ENCODE results near the gene LRG1. TPM values are rescaled to one million over a fixed set of nuclear protein-coding genes. Genes with fewer than 3 reads are reported as not detected.

The LRG1 gene
- total and polyA plus RNA-seq, 4 donors = 57.8 to 1,122 (median 661) TPM

- H3K27ac ChIP-seq (ENCODE audit: low read depth in 1 of 2, low read length in 2 of 2) = no peak overlapping the region
- no peak overlapping the region for H3K4me3 ChIP-seq (ENCODE audit: low read depth in 1 of 3, low read length in 3 of 3)
- no peaks in the 10 kb centered on the region for H3K27me3 ChIP-seq (ENCODE audit: control insufficient read depth in 4 of 4, insufficient read depth in 4 of 4, low read length in 3 of 4)
- no peak overlapping the region for H3K9ac ChIP-seq (ENCODE audit: low read depth in 1 of 2, low read length in 2 of 2)
- 98% methylated on average over 21 of the region's 21 CpGs for WGBS
- no peaks in the 10 kb centered on the region for H3K9me3 ChIP-seq (ENCODE audit: control insufficient read depth in 4 of 4, low read length in 3 of 4)
- TF ChIP-seq TAF1 (conservative IDR thresholded peaks at IDR 0.05) = no peak
- TF ChIP-seq, protein P1, sequence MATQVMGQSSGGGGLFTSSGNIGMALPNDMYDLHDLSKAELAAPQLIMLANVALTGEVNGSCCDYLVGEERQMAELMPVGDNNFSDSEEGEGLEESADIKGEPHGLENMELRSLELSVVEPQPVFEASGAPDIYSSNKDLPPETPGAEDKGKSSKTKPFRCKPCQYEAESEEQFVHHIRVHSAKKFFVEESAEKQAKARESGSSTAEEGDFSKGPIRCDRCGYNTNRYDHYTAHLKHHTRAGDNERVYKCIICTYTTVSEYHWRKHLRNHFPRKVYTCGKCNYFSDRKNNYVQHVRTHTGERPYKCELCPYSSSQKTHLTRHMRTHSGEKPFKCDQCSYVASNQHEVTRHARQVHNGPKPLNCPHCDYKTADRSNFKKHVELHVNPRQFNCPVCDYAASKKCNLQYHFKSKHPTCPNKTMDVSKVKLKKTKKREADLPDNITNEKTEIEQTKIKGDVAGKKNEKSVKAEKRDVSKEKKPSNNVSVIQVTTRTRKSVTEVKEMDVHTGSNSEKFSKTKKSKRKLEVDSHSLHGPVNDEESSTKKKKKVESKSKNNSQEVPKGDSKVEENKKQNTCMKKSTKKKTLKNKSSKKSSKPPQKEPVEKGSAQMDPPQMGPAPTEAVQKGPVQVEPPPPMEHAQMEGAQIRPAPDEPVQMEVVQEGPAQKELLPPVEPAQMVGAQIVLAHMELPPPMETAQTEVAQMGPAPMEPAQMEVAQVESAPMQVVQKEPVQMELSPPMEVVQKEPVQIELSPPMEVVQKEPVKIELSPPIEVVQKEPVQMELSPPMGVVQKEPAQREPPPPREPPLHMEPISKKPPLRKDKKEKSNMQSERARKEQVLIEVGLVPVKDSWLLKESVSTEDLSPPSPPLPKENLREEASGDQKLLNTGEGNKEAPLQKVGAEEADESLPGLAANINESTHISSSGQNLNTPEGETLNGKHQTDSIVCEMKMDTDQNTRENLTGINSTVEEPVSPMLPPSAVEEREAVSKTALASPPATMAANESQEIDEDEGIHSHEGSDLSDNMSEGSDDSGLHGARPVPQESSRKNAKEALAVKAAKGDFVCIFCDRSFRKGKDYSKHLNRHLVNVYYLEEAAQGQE (IDR thresholded peaks at IDR 0.05) = no peak
- TF ChIP-seq RXRA (IDR thresholded peaks at IDR 0.05) = no peak
- TF ChIP-seq NR2F2 (IDR thresholded peaks at IDR 0.05) = no peak
- no peak for TF ChIP-seq SP1 (IDR thresholded peaks at IDR 0.05)
- TF ChIP-seq YY1 (IDR thresholded peaks at IDR 0.05) = no peak
- TF ChIP-seq, protein P2, sequence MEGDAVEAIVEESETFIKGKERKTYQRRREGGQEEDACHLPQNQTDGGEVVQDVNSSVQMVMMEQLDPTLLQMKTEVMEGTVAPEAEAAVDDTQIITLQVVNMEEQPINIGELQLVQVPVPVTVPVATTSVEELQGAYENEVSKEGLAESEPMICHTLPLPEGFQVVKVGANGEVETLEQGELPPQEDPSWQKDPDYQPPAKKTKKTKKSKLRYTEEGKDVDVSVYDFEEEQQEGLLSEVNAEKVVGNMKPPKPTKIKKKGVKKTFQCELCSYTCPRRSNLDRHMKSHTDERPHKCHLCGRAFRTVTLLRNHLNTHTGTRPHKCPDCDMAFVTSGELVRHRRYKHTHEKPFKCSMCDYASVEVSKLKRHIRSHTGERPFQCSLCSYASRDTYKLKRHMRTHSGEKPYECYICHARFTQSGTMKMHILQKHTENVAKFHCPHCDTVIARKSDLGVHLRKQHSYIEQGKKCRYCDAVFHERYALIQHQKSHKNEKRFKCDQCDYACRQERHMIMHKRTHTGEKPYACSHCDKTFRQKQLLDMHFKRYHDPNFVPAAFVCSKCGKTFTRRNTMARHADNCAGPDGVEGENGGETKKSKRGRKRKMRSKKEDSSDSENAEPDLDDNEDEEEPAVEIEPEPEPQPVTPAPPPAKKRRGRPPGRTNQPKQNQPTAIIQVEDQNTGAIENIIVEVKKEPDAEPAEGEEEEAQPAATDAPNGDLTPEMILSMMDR (IDR thresholded peaks at IDR 0.05; ENCODE audit: low read depth, low read length, missing input control) = no peak
- no peaks in the 10 kb centered on the region for H3K4me1 ChIP-seq (ENCODE audit: control insufficient read depth in 4 of 4, insufficient read depth in 4 of 4, low read length in 3 of 4)
- peaks cover 3 to 42% (median 8%) of the 10 kb centered on the region in 4 donors for H3K36me3 ChIP-seq (ENCODE audit: control insufficient read depth in 4 of 4, insufficient read depth in 3 of 4, low read depth in 1 of 4, low read length in 3 of 4)
- DNase-seq (ENCODE audit: low spot score) = no peak
These were observed 48.4 kb downstream of the LRG1 start for GRCh38 chr19:4491446-4491845.

- no peaks in the 10 kb centered on the region for H3K27me3 ChIP-seq (ENCODE audit: control insufficient read depth in 4 of 4, insufficient read depth in 4 of 4, low read length in 3 of 4)
- H3K27ac ChIP-seq (ENCODE audit: low read depth in 1 of 2, low read length in 2 of 2) = no peak overlapping the region
- WGBS = 95% methylated on average over 29 of the region's 29 CpGs
- peaks cover 2 to 23% (median 5%) of the 10 kb centered on the region in 4 donors for H3K36me3 ChIP-seq (ENCODE audit: control insufficient read depth in 4 of 4, insufficient read depth in 3 of 4, low read depth in 1 of 4, low read length in 3 of 4)
- H3K4me3 ChIP-seq (ENCODE audit: low read depth in 1 of 3, low read length in 3 of 3) = no peak overlapping the region
- H3K9ac ChIP-seq (ENCODE audit: low read depth in 1 of 2, low read length in 2 of 2) = no peak overlapping the region
- H3K9me3 ChIP-seq (ENCODE audit: control insufficient read depth in 4 of 4, low read length in 3 of 4) = no peaks in the 10 kb centered on the region
- TF ChIP-seq HNF4A (conservative IDR thresholded peaks at IDR 0.05) = no peak
- no peak for TF ChIP-seq FOXA1 (IDR thresholded peaks at IDR 0.05)
- TF ChIP-seq EGR1 (IDR thresholded peaks at IDR 0.05; ENCODE audit: low read depth in 2 of 2) = no peak
- no peak for TF ChIP-seq FOXA2 (IDR thresholded peaks at IDR 0.05)
- no peak for DNase-seq (ENCODE audit: low spot score)
- H3K4me1 ChIP-seq (ENCODE audit: control insufficient read depth in 4 of 4, insufficient read depth in 4 of 4, low read length in 3 of 4) = no peaks in the 10 kb centered on the region
These were observed 51.3 kb downstream of the LRG1 start for GRCh38 chr19:4488496-4488895.

- no peak for DNase-seq (ENCODE audit: low spot score)
- H3K4me1 ChIP-seq (ENCODE audit: control insufficient read depth in 4 of 4, insufficient read depth in 4 of 4, low read length in 3 of 4) = no peaks in the 10 kb centered on the region
- H3K9me3 ChIP-seq (ENCODE audit: control insufficient read depth in 4 of 4, low read length in 3 of 4) = no peaks in the 10 kb centered on the region
- peaks cover 3 to 30% (median 5%) of the 10 kb centered on the region in 4 donors for H3K36me3 ChIP-seq (ENCODE audit: control insufficient read depth in 4 of 4, insufficient read depth in 3 of 4, low read depth in 1 of 4, low read length in 3 of 4)
- no peak overlapping the region for H3K4me3 ChIP-seq (ENCODE audit: low read depth in 1 of 3, low read length in 3 of 3)
- no peaks in the 10 kb centered on the region for H3K27me3 ChIP-seq (ENCODE audit: control insufficient read depth in 4 of 4, insufficient read depth in 4 of 4, low read length in 3 of 4)
- 90% methylated on average over 11 of the region's 11 CpGs for WGBS
- H3K27ac ChIP-seq (ENCODE audit: low read depth in 1 of 2, low read length in 2 of 2) = no peak overlapping the region
- H3K9ac ChIP-seq (ENCODE audit: low read depth in 1 of 2, low read length in 2 of 2) = no peak overlapping the region
- no peak for TF ChIP-seq YY1 (IDR thresholded peaks at IDR 0.05)
- TF ChIP-seq EGR1 (IDR thresholded peaks at IDR 0.05; ENCODE audit: low read depth in 2 of 2) = no peak
- TF ChIP-seq FOXA2 (IDR thresholded peaks at IDR 0.05) = no peak
- TF ChIP-seq, protein P3, sequence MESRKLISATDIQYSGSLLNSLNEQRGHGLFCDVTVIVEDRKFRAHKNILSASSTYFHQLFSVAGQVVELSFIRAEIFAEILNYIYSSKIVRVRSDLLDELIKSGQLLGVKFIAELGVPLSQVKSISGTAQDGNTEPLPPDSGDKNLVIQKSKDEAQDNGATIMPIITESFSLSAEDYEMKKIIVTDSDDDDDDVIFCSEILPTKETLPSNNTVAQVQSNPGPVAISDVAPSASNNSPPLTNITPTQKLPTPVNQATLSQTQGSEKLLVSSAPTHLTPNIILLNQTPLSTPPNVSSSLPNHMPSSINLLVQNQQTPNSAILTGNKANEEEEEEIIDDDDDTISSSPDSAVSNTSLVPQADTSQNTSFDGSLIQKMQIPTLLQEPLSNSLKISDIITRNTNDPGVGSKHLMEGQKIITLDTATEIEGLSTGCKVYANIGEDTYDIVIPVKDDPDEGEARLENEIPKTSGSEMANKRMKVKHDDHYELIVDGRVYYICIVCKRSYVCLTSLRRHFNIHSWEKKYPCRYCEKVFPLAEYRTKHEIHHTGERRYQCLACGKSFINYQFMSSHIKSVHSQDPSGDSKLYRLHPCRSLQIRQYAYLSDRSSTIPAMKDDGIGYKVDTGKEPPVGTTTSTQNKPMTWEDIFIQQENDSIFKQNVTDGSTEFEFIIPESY (IDR thresholded peaks at IDR 0.05) = no peak
- TF ChIP-seq, protein P2 (IDR thresholded peaks at IDR 0.05; ENCODE audit: low read depth, low read length, missing input control) = no peak
- TF ChIP-seq RXRA (IDR thresholded peaks at IDR 0.05) = no peak
- TF ChIP-seq RAD21 (IDR thresholded peaks at IDR 0.05) = no peak
- no peak for TF ChIP-seq TAF1 (conservative IDR thresholded peaks at IDR 0.05)
- TF ChIP-seq JUND (IDR thresholded peaks at IDR 0.05) = no peak
- no peak for TF ChIP-seq SP1 (IDR thresholded peaks at IDR 0.05)
- TF ChIP-seq, protein P1 (IDR thresholded peaks at IDR 0.05) = no peak
- no peak for TF ChIP-seq HNF4A (conservative IDR thresholded peaks at IDR 0.05)
These were observed 52.3 kb downstream of the LRG1 start for GRCh38 chr19:4487572-4487971.
